ENCODE measurements around the gene ATP5F1E. TPM values are rescaled to one million over a fixed set of nuclear protein-coding genes. Genes with fewer than 3 reads are reported as not detected.

The ATP5F1E gene
- total RNA-seq, 1 donor: 27.2 TPM

DNA sequence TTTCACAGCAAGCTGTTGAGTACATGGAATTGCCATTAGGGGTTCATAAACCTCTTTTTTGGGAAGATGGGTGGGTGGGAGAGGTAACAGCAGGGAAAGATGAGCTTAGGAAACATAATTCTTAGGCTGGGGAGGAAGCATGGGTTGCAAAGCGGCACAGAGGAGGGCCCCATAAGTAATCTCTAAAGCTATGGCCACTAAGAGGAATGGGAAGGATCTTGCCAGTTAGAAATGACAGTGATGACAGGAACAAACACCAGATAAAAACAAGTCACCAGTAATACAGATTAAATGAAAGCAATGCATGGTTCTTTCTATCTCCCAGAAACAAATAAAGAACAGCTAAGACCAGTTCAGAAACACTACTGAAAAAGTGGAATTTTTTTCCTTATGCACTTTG is 41.4 kb upstream of the ATP5F1E start:
- H3K4me3 ChIP-seq (ENCODE audit: low read depth, low read length): no peak overlapping the region
- no peak for DNase-seq (ENCODE audit: low read depth)
- TF ChIP-seq, protein P1, sequence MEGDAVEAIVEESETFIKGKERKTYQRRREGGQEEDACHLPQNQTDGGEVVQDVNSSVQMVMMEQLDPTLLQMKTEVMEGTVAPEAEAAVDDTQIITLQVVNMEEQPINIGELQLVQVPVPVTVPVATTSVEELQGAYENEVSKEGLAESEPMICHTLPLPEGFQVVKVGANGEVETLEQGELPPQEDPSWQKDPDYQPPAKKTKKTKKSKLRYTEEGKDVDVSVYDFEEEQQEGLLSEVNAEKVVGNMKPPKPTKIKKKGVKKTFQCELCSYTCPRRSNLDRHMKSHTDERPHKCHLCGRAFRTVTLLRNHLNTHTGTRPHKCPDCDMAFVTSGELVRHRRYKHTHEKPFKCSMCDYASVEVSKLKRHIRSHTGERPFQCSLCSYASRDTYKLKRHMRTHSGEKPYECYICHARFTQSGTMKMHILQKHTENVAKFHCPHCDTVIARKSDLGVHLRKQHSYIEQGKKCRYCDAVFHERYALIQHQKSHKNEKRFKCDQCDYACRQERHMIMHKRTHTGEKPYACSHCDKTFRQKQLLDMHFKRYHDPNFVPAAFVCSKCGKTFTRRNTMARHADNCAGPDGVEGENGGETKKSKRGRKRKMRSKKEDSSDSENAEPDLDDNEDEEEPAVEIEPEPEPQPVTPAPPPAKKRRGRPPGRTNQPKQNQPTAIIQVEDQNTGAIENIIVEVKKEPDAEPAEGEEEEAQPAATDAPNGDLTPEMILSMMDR (IDR thresholded peaks at IDR 0.05; ENCODE audit: insufficient read depth, low read depth, low read length): no peak

DNA sequence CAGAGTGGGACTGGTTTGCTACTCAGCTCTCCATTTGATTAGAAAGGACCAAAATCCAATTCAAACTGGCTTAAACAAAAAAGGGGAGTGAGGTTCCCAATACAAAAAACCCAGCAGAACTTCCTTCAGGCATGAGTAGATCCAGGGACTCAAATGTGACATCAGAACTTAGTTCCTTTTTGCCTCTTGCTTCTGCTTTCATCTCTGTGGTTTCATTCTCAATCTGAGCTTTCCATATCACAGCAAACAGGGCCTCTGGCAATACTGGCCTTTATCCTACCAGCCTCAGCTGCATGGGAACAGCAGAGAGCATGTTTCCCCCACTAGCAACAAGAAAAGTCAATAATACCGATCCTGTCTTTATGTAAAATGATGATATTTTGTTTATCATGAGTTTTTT is 39.1 kb upstream of the ATP5F1E start:
- TF ChIP-seq, protein P1 (IDR thresholded peaks at IDR 0.05; ENCODE audit: insufficient read depth, low read depth, low read length): no peak
- no peak for DNase-seq (ENCODE audit: low read depth)

DNA sequence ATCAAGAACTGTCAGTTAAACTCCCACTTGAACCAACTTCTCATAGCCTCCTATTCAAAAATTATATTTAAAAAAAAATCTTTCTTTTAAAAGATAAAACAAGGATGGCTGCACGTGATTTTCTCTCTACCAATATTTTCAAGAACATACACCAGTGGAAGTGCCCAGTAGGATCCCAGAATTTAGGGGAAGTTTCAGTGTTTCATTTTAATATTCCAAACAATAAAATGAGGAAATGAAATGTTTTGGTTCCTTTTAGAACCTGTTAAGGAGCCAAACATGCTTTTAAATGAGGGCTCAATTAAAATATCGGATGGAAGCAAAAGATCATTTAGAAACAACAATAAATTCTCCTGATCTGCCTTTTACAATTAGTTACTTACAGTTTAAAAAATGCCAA is 36.9 kb upstream of the ATP5F1E start:
- no peak for DNase-seq (ENCODE audit: low read depth)
- TF ChIP-seq, protein P1 (IDR thresholded peaks at IDR 0.05; ENCODE audit: insufficient read depth, low read depth, low read length): no peak
- H3K4me3 ChIP-seq (ENCODE audit: low read depth, low read length): no peak overlapping the region

More for the DNA sequence above, 39.1 kb upstream of the ATP5F1E start:
- H3K4me3 ChIP-seq (ENCODE audit: low read depth, low read length): no peak overlapping the region

DNA sequence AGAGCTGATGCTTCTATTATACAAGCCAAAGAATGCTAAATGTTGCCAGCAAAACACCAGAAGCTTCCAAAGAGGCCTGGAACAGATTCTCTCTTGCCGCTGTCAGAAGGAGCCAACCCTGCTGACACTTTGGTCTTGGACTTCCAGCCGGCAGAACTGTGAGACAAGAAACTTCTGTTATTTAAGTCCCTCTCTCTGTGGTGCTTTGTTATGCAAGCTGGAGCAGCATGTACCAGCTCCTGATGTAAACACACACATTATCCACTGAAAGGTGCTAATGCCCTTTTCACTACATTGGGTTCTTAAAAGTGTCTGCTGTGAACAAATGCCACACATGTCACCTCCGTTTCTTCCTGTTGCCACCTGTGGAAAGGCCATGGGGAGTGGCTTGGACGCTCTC is 36.4 kb upstream of the ATP5F1E start:
- H3K4me3 ChIP-seq (ENCODE audit: low read depth, low read length): no peak overlapping the region
- TF ChIP-seq, protein P1 (IDR thresholded peaks at IDR 0.05; ENCODE audit: insufficient read depth, low read depth, low read length): no peak
- no peak for DNase-seq (ENCODE audit: low read depth)

DNA sequence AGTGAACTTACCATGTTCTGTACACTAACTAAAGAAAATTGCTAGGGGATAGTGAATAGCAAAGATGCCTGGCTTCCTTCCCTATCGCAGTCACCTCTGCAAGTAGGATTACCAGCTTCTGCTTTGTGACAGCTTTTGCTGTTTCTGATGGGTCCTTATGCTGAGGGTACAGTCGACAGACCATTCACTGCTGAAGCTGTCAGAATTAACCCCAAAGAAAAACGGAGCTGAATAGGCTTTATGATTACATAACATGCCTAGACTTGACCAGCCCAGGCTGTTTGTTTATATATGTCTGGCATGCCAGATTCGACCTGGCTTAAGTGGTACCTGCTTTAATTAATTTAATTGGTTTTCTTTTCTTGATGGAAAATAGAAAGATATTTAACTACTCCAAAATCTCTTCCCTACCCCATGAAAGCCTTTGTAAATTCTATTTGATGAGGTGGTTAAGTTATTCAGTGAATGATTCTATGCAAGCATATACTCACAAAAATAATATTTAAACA is 32.1 kb upstream of the ATP5F1E start:
- TF ChIP-seq, protein P1 (IDR thresholded peaks at IDR 0.05; ENCODE audit: insufficient read depth, low read depth, low read length): no peak
- no peak overlapping the region for H3K4me3 ChIP-seq (ENCODE audit: low read depth, low read length)
- DNase-seq (ENCODE audit: low read depth): no peak

DNA sequence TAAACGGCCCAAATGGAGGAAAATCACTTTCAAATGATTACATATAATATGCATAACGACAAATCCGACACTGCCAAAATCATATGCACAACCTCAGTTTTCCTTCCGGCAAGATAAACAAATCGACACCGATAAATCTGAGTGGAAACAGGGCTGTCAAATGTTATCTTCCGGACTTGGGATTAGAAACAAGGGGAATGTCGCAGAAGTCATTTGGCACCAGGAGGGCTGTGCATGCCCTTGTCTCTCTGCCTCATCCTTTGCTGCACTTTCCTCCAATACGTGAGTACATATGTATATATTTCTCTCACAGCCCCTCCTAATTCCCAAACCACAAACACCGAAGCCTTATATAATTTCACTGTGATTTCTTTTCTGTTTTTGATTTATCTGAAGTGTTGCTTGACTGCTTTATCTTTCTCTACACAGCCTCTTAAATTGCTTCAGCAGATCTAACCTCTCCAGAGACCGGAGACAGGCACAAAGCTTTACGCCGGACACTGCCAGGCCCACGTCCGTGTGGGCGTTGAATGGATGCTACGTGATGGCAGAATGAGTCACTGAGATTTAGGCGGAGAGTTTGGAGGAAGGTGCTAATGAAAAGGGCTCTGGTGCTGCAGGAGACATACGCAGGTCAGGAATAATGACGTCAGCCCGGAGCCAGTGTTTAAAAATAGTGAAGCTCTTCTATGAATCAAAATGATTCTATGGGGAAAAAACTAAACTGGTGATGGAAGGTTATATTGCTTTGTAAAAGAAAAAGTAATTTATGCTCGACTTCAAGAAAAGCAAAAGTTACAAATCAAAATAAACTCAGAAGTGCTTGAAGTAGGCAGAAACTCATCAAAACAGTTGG is 31.5 kb upstream of the ATP5F1E start:
- peak; percentile 75 for DNase-seq (ENCODE audit: low read depth)
- H3K4me3 ChIP-seq (ENCODE audit: low read depth, low read length): no peak overlapping the region
- TF ChIP-seq, protein P1 (IDR thresholded peaks at IDR 0.05; ENCODE audit: insufficient read depth, low read depth, low read length): no peak
